Hepatocyte (in vitro differentiated cells): ENCODE results near the gene TCEANC2.

Source experiments
- CTCF ChIP-seq: fragments of 200-600 bp; sonication (generic); IDR thresholded peaks from 2 replicates; pipeline ENCODE4 v1.5.1; 2016; ENCODE audit warnings: antibody characterized with exemption, mild to moderate bottlenecking; ENCODE audit not compliant: poor library complexity
- EZH2 ChIP-seq: fragments of 200-600 bp; sonication (generic); IDR thresholded peaks from 2 replicates; pipeline ENCODE4 v1.6.1; 2016; ENCODE audit warnings: antibody characterized with exemption, mild to moderate bottlenecking, borderline replicate concordance
- EZH2phosphoT487 ChIP-seq: fragments of 200-600 bp; sonication (generic); IDR thresholded peaks from one replicate; pipeline ENCODE4 v1.6.1; 2018; ENCODE audit warnings: antibody characterized with exemption, mild to moderate bottlenecking, low read depth, moderate library complexity; ENCODE audit not compliant: unreplicated experiment, severe bottlenecking

- TF ChIP-seq CTCF (no peak), EZH2 (no peak), EZH2phosphoT487 (no peak)
Observed at GRCh38 chr1:54027848-54028247, 25.6 kb upstream of the TCEANC2 start.
